ENCODE results near the gene FOXC1. TPM values are rescaled to one million over a fixed set of nuclear protein-coding genes. Genes with fewer than 3 reads are reported as not detected.

Gene FOXC1
- polyA plus RNA-seq, 1 experiment = 7.8 TPM

GRCh38 chr6:1608222-1609040 lies 1.3 kb upstream of the FOXC1 start:
- ChIA-PET CTCF (interaction anchor here (0.6 to 3.3 kb wide), 4 partner anchors 11 to 841 kb away, joined by 3 to 22 read pairs (median 3); no protein-coding TSS in a partner anchor), POLR2A (no interaction called here)
- Histone ChIP-seq H3K36me3 (ENCODE audit: control insufficient read depth, insufficient read depth, low read length) (no peaks in the 10 kb centered on the region; the same call in 1 of the 2 replicates), H3K4me3 (ENCODE audit: low read depth, low read length) (no peak overlapping the region), H3K27me3 (ENCODE audit: control insufficient read depth, insufficient read depth, low read length) (peaks cover 35% of the 10 kb centered on the region)
- no peak for DNase-seq (ENCODE audit: low read depth)
- TF ChIP-seq, protein P1, sequence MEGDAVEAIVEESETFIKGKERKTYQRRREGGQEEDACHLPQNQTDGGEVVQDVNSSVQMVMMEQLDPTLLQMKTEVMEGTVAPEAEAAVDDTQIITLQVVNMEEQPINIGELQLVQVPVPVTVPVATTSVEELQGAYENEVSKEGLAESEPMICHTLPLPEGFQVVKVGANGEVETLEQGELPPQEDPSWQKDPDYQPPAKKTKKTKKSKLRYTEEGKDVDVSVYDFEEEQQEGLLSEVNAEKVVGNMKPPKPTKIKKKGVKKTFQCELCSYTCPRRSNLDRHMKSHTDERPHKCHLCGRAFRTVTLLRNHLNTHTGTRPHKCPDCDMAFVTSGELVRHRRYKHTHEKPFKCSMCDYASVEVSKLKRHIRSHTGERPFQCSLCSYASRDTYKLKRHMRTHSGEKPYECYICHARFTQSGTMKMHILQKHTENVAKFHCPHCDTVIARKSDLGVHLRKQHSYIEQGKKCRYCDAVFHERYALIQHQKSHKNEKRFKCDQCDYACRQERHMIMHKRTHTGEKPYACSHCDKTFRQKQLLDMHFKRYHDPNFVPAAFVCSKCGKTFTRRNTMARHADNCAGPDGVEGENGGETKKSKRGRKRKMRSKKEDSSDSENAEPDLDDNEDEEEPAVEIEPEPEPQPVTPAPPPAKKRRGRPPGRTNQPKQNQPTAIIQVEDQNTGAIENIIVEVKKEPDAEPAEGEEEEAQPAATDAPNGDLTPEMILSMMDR (IDR thresholded peaks at IDR 0.05; ENCODE audit: insufficient read depth, low read depth, low read length) = no peak

DNA sequence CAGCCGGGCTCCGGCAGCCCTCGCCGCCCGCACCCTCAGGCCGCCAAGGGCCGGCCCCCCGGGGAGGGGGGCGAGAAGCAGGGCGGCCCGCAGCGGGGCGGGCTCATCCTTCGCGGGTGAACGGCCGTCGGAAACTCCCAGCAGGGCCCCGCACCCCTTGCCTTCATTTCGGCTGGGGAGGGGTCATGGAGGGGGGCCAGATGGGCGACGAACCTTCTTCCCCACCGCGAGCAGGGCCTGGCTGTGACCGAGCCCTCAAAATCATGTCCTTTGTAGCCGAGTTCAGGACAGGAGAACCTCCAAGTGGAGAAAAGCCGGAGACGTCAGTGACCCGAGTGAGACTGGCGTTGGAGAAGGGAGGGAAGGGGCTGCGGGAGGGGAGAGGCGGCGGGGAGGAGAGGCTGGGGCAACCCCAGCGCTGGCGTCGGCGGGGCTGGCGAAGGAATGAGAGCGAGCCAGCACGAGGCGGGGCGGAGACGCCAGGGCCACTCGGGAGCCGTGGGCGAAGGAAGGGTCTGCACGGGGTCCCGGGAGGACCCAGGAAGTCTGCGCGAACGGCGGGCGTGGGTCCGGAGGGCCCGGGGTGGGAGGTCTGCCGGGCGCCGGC lies 571 bp upstream of the FOXC1 start:
- no peak for DNase-seq (ENCODE audit: low read depth)
- H3K36me3 ChIP-seq (ENCODE audit: control insufficient read depth, insufficient read depth, low read length) = peaks cover 1% of the 10 kb centered on the region; the same call in 1 of the 2 replicates
- CTCF ChIA-PET = interaction anchor here (0.6 kb wide), 1 partner anchor 12 kb away, joined by 3 read pairs; no protein-coding TSS in a partner anchor
- POLR2A ChIA-PET = interaction anchor here (1.6 kb wide), 1 partner anchor 211 kb away, joined by 4 read pairs; no protein-coding TSS in a partner anchor
- TF ChIP-seq, protein P1 (IDR thresholded peaks at IDR 0.05; ENCODE audit: insufficient read depth, low read depth, low read length) = no peak
- peaks cover 35% of the 10 kb centered on the region for H3K27me3 ChIP-seq (ENCODE audit: control insufficient read depth, insufficient read depth, low read length)
- H3K4me3 ChIP-seq (ENCODE audit: low read depth, low read length) = peak overlapping the region; percentile 52

GRCh38 chr6:1610497-1611321 lies 994 bp downstream of the FOXC1 start:
- Histone ChIP-seq H3K27me3 (ENCODE audit: control insufficient read depth, insufficient read depth, low read length) (peaks cover 27% of the 10 kb centered on the region), H3K36me3 (ENCODE audit: control insufficient read depth, insufficient read depth, low read length) (peaks cover 2% of the 10 kb centered on the region), H3K4me3 (ENCODE audit: low read depth, low read length) (peak overlapping the region; percentile 87)
- ChIA-PET CTCF (interaction anchor here (0.7 to 2.7 kb wide), 15 partner anchors 14 to 837 kb away, joined by 3 to 12 read pairs (median 5); no protein-coding TSS in a partner anchor), POLR2A (interaction anchor here (0.6 to 1.6 kb wide), 3 partner anchors 91 to 376 kb away, joined by 3 to 4 read pairs (median 4); no protein-coding TSS in a partner anchor)
- DNase-seq (ENCODE audit: low read depth) = no peak
- TF ChIP-seq, protein P1 (IDR thresholded peaks at IDR 0.05; ENCODE audit: insufficient read depth, low read depth, low read length) = no peak

GRCh38 chr6:1611322-1611571 lies 1.5 kb downstream of the FOXC1 start:
- H3K36me3 ChIP-seq (ENCODE audit: control insufficient read depth, insufficient read depth, low read length) = peaks cover 2% of the 10 kb centered on the region
- CTCF ChIA-PET = interaction anchor here (0.7 to 2.7 kb wide), 14 partner anchors 14 to 836 kb away, joined by 3 to 12 read pairs (median 5); no protein-coding TSS in a partner anchor
- H3K27me3 ChIP-seq (ENCODE audit: control insufficient read depth, insufficient read depth, low read length) = peaks cover 22% of the 10 kb centered on the region
- DNase-seq (ENCODE audit: low read depth) = no peak
- H3K4me3 ChIP-seq (ENCODE audit: low read depth, low read length) = peak overlapping the region; percentile 87
- TF ChIP-seq, protein P1 (IDR thresholded peaks at IDR 0.05; ENCODE audit: insufficient read depth, low read depth, low read length) = 0 out of 2 replicates have a peak, but pooled peaks have one; percentile 10
- POLR2A ChIA-PET = interaction anchor here (0.6 kb wide), 1 partner anchor 375 kb away, joined by 3 read pairs; no protein-coding TSS in a partner anchor
